ENCODE data around the gene TRPM3.

Gene TRPM3

DNA sequence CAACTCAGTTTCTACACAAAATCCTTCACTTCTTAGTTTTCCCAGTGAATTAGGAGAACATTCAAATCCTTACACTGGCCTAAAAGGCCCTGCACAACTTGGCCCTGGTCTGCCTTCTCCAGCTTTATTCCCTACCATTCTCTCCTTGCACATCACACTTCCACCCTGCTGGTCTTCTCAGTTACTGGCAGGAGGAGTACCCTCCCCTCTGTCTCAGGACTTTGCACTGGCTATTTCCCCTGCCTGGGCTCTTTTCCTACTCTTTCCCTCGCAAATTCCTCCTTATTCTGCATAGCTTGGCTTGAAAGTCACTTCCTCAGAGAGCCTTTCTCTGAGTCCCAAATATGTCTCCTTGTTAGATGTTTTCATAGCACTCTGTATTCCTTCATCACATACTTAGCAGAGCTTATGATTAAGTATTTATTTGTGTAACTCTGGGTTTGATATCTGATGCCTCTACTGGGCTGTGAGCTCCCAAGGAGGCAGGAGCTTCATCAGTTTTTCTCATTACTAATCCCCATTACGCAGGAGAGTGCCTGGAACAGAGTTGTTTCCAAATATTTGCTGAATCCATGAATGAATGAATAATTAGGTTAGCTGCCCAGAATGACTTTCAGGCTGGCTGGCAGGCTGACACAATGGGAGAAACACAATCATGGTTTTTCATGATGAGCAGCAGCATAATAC, 547.1 kb downstream of the TRPM3 start:
- DNase-seq (ENCODE audit: low read depth in 1 of 2, low spot score in 1 of 2) = no peak
- Histone ChIP-seq H3K27ac (replicated peaks) (no peak overlapping the region), H3K27me3 (ENCODE audit: insufficient read depth, poor library complexity, severe bottlenecking) (no peaks in the 10 kb centered on the region), H3K4me3 (replicated peaks; ENCODE audit: insufficient read depth, low read length) (no peak overlapping the region)
- TF ChIP-seq SPI1 (IDR thresholded peaks at IDR 0.05; ENCODE audit: borderline replicate concordance, low read depth) (no peak), POLR2AphosphoS5 (IDR thresholded peaks at IDR 0.05; ENCODE audit: low read depth) (no peak), GABPA (IDR thresholded peaks at IDR 0.05; ENCODE audit: low read depth) (no peak)
- TF ChIP-seq, protein P1, sequence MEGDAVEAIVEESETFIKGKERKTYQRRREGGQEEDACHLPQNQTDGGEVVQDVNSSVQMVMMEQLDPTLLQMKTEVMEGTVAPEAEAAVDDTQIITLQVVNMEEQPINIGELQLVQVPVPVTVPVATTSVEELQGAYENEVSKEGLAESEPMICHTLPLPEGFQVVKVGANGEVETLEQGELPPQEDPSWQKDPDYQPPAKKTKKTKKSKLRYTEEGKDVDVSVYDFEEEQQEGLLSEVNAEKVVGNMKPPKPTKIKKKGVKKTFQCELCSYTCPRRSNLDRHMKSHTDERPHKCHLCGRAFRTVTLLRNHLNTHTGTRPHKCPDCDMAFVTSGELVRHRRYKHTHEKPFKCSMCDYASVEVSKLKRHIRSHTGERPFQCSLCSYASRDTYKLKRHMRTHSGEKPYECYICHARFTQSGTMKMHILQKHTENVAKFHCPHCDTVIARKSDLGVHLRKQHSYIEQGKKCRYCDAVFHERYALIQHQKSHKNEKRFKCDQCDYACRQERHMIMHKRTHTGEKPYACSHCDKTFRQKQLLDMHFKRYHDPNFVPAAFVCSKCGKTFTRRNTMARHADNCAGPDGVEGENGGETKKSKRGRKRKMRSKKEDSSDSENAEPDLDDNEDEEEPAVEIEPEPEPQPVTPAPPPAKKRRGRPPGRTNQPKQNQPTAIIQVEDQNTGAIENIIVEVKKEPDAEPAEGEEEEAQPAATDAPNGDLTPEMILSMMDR (IDR thresholded peaks at IDR 0.05; ENCODE audit: insufficient read depth, low read length) = no peak
- TF ChIP-seq, protein P2, sequence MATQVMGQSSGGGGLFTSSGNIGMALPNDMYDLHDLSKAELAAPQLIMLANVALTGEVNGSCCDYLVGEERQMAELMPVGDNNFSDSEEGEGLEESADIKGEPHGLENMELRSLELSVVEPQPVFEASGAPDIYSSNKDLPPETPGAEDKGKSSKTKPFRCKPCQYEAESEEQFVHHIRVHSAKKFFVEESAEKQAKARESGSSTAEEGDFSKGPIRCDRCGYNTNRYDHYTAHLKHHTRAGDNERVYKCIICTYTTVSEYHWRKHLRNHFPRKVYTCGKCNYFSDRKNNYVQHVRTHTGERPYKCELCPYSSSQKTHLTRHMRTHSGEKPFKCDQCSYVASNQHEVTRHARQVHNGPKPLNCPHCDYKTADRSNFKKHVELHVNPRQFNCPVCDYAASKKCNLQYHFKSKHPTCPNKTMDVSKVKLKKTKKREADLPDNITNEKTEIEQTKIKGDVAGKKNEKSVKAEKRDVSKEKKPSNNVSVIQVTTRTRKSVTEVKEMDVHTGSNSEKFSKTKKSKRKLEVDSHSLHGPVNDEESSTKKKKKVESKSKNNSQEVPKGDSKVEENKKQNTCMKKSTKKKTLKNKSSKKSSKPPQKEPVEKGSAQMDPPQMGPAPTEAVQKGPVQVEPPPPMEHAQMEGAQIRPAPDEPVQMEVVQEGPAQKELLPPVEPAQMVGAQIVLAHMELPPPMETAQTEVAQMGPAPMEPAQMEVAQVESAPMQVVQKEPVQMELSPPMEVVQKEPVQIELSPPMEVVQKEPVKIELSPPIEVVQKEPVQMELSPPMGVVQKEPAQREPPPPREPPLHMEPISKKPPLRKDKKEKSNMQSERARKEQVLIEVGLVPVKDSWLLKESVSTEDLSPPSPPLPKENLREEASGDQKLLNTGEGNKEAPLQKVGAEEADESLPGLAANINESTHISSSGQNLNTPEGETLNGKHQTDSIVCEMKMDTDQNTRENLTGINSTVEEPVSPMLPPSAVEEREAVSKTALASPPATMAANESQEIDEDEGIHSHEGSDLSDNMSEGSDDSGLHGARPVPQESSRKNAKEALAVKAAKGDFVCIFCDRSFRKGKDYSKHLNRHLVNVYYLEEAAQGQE (IDR thresholded peaks at IDR 0.05; ENCODE audit: insufficient replicate concordance, low read depth) = no peak

DNA sequence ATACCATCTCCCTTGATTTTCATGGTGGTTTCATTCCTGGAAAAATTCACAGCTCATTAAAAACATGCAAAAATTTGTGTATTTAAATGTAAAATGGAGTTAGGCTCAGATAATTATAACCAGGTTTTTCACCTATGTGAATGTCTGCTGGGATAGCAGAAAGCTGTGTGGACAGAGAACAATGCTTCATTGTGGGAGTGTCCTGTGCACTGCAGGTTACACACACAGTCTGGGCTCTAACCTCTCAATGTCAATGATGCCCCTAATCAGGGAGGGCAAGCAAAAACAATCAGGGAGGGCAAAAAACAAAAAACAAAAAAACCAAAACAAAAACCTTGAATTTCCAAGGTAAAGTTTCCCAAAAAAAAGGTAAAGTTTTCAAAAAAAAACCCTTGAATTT, 548.1 kb downstream of the TRPM3 start:
- H3K27ac ChIP-seq (replicated peaks) = no peak overlapping the region
- no peak for DNase-seq (ENCODE audit: low read depth in 1 of 2, low spot score in 1 of 2)
- TF ChIP-seq POLR2AphosphoS5 (IDR thresholded peaks at IDR 0.05; ENCODE audit: low read depth) (no peak), GABPA (IDR thresholded peaks at IDR 0.05; ENCODE audit: low read depth) (no peak), SPI1 (IDR thresholded peaks at IDR 0.05; ENCODE audit: borderline replicate concordance, low read depth) (no peak)
- TF ChIP-seq, protein P1 (IDR thresholded peaks at IDR 0.05; ENCODE audit: insufficient read depth, low read length) = no peak
- TF ChIP-seq, protein P2 (IDR thresholded peaks at IDR 0.05; ENCODE audit: insufficient replicate concordance, low read depth) = no peak

DNA sequence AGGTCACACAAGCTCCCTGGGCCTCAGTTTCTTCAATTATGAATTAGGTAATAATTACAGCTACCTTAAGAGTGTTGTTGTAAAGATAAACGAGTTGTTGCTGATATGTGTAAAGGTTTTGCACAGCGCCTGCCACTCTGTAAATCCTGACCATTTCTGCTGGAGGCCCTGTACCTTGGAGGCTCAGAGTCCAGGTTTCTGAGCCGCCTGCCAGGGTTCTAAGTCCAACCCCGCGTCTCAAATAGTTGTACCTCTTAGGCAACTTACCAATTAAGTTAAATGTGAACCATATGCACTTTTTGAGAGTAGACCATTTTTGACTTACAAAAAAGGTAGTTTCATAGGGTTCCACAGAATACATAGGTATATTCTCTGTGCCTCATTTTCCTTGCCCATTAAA, 550.2 kb downstream of the TRPM3 start:
- no peak overlapping the region for H3K4me3 ChIP-seq (replicated peaks; ENCODE audit: insufficient read depth, low read length)
- no peaks in the 10 kb centered on the region for H3K27me3 ChIP-seq (ENCODE audit: insufficient read depth, poor library complexity, severe bottlenecking)
- no peak for DNase-seq (ENCODE audit: low read depth in 1 of 2, low spot score in 1 of 2)
- TF ChIP-seq SPI1 (IDR thresholded peaks at IDR 0.05; ENCODE audit: borderline replicate concordance, low read depth) (no peak), POLR2AphosphoS5 (IDR thresholded peaks at IDR 0.05; ENCODE audit: low read depth) (no peak), GABPA (IDR thresholded peaks at IDR 0.05; ENCODE audit: low read depth) (no peak)
- TF ChIP-seq, protein P2 (IDR thresholded peaks at IDR 0.05; ENCODE audit: insufficient replicate concordance, low read depth) = no peak
- no peak overlapping the region for H3K27ac ChIP-seq (replicated peaks)

More for the DNA sequence above, 548.1 kb downstream of the TRPM3 start:
- Histone ChIP-seq H3K4me3 (replicated peaks; ENCODE audit: insufficient read depth, low read length) (no peak overlapping the region), H3K27me3 (ENCODE audit: insufficient read depth, poor library complexity, severe bottlenecking) (no peaks in the 10 kb centered on the region)
